H9 (cell line): Measurements from ENCODE around the gene ABCG8. TPM values are rescaled to one million over a fixed set of nuclear protein-coding genes. Genes with fewer than 3 reads are reported as not detected.

Source experiments
- DNase-seq: peaks from one replicate; pipeline ENCODE4 v3.0.0-alpha.2; 2017
- H2AFZ ChIP-seq: one replicate; pipeline ENCODE4 v1.6.1; 2013; ENCODE audit warnings: mild to moderate bottlenecking, low read length, control low read depth, moderate library complexity
- H2AK5ac ChIP-seq: 2 replicates; pipeline ENCODE4 v1.6.1; 2013; ENCODE audit warnings: low read length, control low read depth, mixed read lengths; ENCODE audit not compliant: insufficient read length
- H2BK120ac ChIP-seq: one replicate; pipeline ENCODE4 v1.6.1; 2013; ENCODE audit warnings: low read depth, mild to moderate bottlenecking, low read length, control low read depth, inconsistent platforms; ENCODE audit not compliant: poor library complexity, severe bottlenecking
- H2BK12ac ChIP-seq: 2 replicates; pipeline ENCODE4 v1.6.1; 2013; ENCODE audit warnings: low read length, control low read depth, mixed read lengths, low read depth; ENCODE audit not compliant: insufficient read length
- H2BK15ac ChIP-seq: 2 replicates; pipeline ENCODE4 v1.6.1; 2013; ENCODE audit warnings: low read depth, low read length, control low read depth
- H2BK20ac ChIP-seq: one replicate; pipeline ENCODE4 v1.6.1; 2013; ENCODE audit warnings: low read depth, mild to moderate bottlenecking, low read length, control low read depth, inconsistent platforms; ENCODE audit not compliant: poor library complexity, severe bottlenecking
- H2BK5ac ChIP-seq: 2 replicates; pipeline ENCODE4 v1.6.1; 2013; ENCODE audit warnings: low read length, control low read depth, mixed read lengths; ENCODE audit not compliant: insufficient read length
- H3K14ac ChIP-seq: 2 replicates; pipeline ENCODE4 v1.6.1; 2013; ENCODE audit warnings: low read length, control low read depth; ENCODE audit not compliant: insufficient read depth
- H3K18ac ChIP-seq: 2 replicates; pipeline ENCODE4 v1.6.1; 2013; ENCODE audit warnings: low read depth, mild to moderate bottlenecking, mixed read lengths, low read length, control low read depth; ENCODE audit not compliant: insufficient read length
- H3K23ac ChIP-seq: 2 replicates; pipeline ENCODE4 v1.6.1; 2013; ENCODE audit warnings: low read length, control low read depth, mixed read lengths, low read depth; ENCODE audit not compliant: insufficient read length
- H3K23me2 ChIP-seq: 2 replicates; pipeline ENCODE4 v1.6.1; 2013; ENCODE audit warnings: low read depth, mild to moderate bottlenecking, mixed read lengths, low read length, control low read depth; ENCODE audit not compliant: insufficient read length, poor library complexity, severe bottlenecking
- H3K27ac ChIP-seq: 2 replicates; pipeline ENCODE4 v1.5.1; 2013; ENCODE audit warnings: low read length, control low read depth, mixed read lengths, low read depth; ENCODE audit not compliant: insufficient read length
- H3K27me3 ChIP-seq: 2 replicates; pipeline ENCODE4 v1.6.1; 2013; ENCODE audit warnings: low read length, control low read depth, inconsistent platforms; ENCODE audit not compliant: insufficient read depth
- H3K4ac ChIP-seq: 2 replicates; pipeline ENCODE4 v1.6.1; 2013; ENCODE audit warnings: low read depth, mild to moderate bottlenecking, control low read depth, inconsistent platforms, low read length, moderate library complexity
- H3K4me1 ChIP-seq: 2 replicates; pipeline ENCODE4 v1.6.1; 2013; ENCODE audit warnings: low read length, control low read depth, inconsistent platforms; ENCODE audit not compliant: insufficient read depth
- H3K4me2 ChIP-seq: 2 replicates; pipeline ENCODE4 v1.6.1; 2013; ENCODE audit warnings: low read length, control low read depth, mixed read lengths; ENCODE audit not compliant: insufficient read length, insufficient read depth
- H3K56ac ChIP-seq: 2 replicates; pipeline ENCODE4 v1.6.1; 2013; ENCODE audit warnings: low read depth, mild to moderate bottlenecking, mixed read lengths, low read length, control low read depth; ENCODE audit not compliant: insufficient read length
- H3K79me1 ChIP-seq: 2 replicates; pipeline ENCODE4 v1.6.1; 2013; ENCODE audit warnings: low read depth, mild to moderate bottlenecking, moderate library complexity, low read length, control low read depth, inconsistent platforms; ENCODE audit not compliant: insufficient read depth, poor library complexity, severe bottlenecking
- H3K79me2 ChIP-seq: 2 replicates; pipeline ENCODE4 v1.6.1; 2013; ENCODE audit warnings: low read length, control low read depth, inconsistent platforms; ENCODE audit not compliant: insufficient read depth
- H3K9ac ChIP-seq: 2 replicates; pipeline ENCODE4 v1.6.1; 2013; ENCODE audit warnings: low read length, control low read depth, mixed read lengths; ENCODE audit not compliant: insufficient read length; ENCODE audit errors: extremely low read depth
- H3K9me3 ChIP-seq: one replicate; pipeline ENCODE4 v1.6.1; 2013; ENCODE audit warnings: low read depth, low read length, inconsistent platforms; ENCODE audit not compliant: control insufficient read depth
- H3T11ph ChIP-seq: one replicate; pipeline ENCODE4 v1.6.1; 2013; ENCODE audit warnings: mild to moderate bottlenecking, low read length, control low read depth, inconsistent platforms
- H4K20me1 ChIP-seq: one replicate; pipeline ENCODE4 v1.6.1; 2013; ENCODE audit not compliant: control insufficient read depth, insufficient read length, insufficient read depth
- H4K5ac ChIP-seq: 2 replicates; pipeline ENCODE4 v1.6.1; 2013; ENCODE audit warnings: low read depth, mild to moderate bottlenecking, mixed read lengths, low read length, control low read depth; ENCODE audit not compliant: insufficient read length
- H4K8ac ChIP-seq: replicated peaks from 2 replicates; pipeline ENCODE4 v1.6.1; 2013; ENCODE audit warnings: low read length, control low read depth, mixed read lengths, low read depth; ENCODE audit not compliant: insufficient read length
- H4K91ac ChIP-seq: 2 replicates; pipeline ENCODE4 v1.6.1; 2013; ENCODE audit warnings: low read depth, mild to moderate bottlenecking, moderate library complexity, mixed read lengths, low read length, control low read depth; ENCODE audit not compliant: insufficient read length
- H3K27ac Mint-ChIP-seq, 3 experiments: 2 replicates in 2 of 3; 3 replicates in 1 of 3; pipeline ENCODE4 v1.8.0; 2020 to 2021; ENCODE audit warnings: mixed read lengths in 3 of 3, mild to moderate bottlenecking in 1 of 3, moderate library complexity in 1 of 3
- H3K27me3 Mint-ChIP-seq: 2 replicates; pipeline ENCODE4 v1.8.0; 2021; ENCODE audit warnings: low read depth, mild to moderate bottlenecking, moderate library complexity, mixed read lengths
- H3K36me3 Mint-ChIP-seq, 3 experiments: 2 replicates in 2 of 3; 3 replicates in 1 of 3; pipeline ENCODE4 v1.8.0; 2020 to 2021; ENCODE audit warnings: low read depth in 3 of 3, mixed read lengths in 3 of 3; ENCODE audit not compliant: insufficient read depth in 1 of 3
- H3K4me1 Mint-ChIP-seq, 2 experiments: 2 replicates each; pipeline ENCODE4 v1.8.0; 2020; ENCODE audit warnings: mixed read lengths in 2 of 2
- H3K4me3 Mint-ChIP-seq, 2 experiments: 2 replicates in 1 of 2; 3 replicates in 1 of 2; pipeline ENCODE4 v1.8.0; 2020 to 2021; ENCODE audit warnings: mild to moderate bottlenecking in 2 of 2, mixed read lengths in 2 of 2, moderate library complexity in 1 of 2
- H3K9me3 Mint-ChIP-seq, 2 experiments: 2 replicates in 1 of 2; 3 replicates in 1 of 2; pipeline ENCODE4 v1.8.0; 2020; ENCODE audit warnings: mild to moderate bottlenecking in 2 of 2, mixed read lengths in 2 of 2, moderate library complexity in 1 of 2
- WGBS: extraction: QIAGEN DNeasy Blood & Tissue Kit; methylation state at CpG from one replicate; pipeline ENCODE4 v1.1.7; 2013; ENCODE audit warnings: missing lambda C conversion rate, low lambda C conversion rate, mixed read lengths; ENCODE audit not compliant: insufficient read length; ENCODE audit errors: extremely low coverage; 5-methylcytosine and 5-hydroxymethylcytosine counted together
- total RNA-seq: library from RNA; stranded (reverse); gene quantifications from 2 replicates; pipeline ENCODE4 v1.2.1, GENCODE V29; 2021
- TF ChIP-seq, protein P1 (sequence below): fragments of 200-600 bp; sonication (generic); conservative IDR thresholded peaks from 3 replicates; pipeline ENCODE4 v1.8.0; 2021; ENCODE audit warnings: antibody characterized with exemption, mild to moderate bottlenecking

ABCG8 gene
- total RNA-seq, 1 experiment from 2014 or later, result not detected

DNA sequence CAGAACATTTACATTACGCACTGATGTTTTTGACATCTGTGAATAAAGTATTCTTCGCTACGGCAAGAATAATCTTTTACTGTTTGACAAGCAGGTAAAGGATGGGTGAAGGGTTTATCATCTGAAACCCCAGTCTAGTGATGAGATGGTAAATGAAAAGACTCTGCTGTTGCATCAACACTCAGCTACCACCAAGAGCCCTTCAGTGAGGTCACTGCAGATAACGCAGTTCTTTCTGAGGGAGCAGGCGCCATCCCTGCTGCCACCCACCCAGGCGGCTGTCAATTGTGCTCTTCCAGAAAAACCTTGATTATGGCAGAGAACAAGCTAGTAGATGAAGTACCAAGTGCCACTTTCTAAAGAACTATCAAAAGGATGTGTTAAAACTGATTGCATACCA is 58.7 kb downstream of the ABCG8 start:
- Histone ChIP-seq H4K20me1 (no peaks in the 10 kb centered on the region), H3K9ac (no peak overlapping the region), H3K79me2 (no peaks in the 10 kb centered on the region), H3K79me1 (no peaks in the 10 kb centered on the region), H3K23ac (no peak overlapping the region), H3K4me2 (no peak overlapping the region), H3K9me3 (no peaks in the 10 kb centered on the region), H2BK20ac (no peak overlapping the region), H3K4ac (no peak overlapping the region), H2AFZ (no peak overlapping the region), H3K18ac (no peak overlapping the region), H3K27me3 (no peaks in the 10 kb centered on the region), H3K4me1 (no peaks in the 10 kb centered on the region), H4K5ac (no peak overlapping the region), H4K91ac (no peak overlapping the region), H3K14ac (no peak overlapping the region), H2BK12ac (no peak overlapping the region), H2BK15ac (no peak overlapping the region), H3K27ac (no peak overlapping the region), H3K23me2 (no peaks in the 10 kb centered on the region), H2BK120ac (no peak overlapping the region), H2BK5ac (no peak overlapping the region), H4K8ac (no peak overlapping the region), H3K56ac (no peak overlapping the region), H3T11ph (no peak overlapping the region), H2AK5ac (no peak overlapping the region)
- no peak for DNase-seq
- WGBS, result no CpG with 5 or more reads among the region's 6 CpGs
- no peaks in the 10 kb centered on the region for H3K27me3 Mint-ChIP-seq
- H3K27ac Mint-ChIP-seq, result no peak overlapping the region
- H3K4me3 Mint-ChIP-seq, result no peak overlapping the region
- TF ChIP-seq, protein P1, sequence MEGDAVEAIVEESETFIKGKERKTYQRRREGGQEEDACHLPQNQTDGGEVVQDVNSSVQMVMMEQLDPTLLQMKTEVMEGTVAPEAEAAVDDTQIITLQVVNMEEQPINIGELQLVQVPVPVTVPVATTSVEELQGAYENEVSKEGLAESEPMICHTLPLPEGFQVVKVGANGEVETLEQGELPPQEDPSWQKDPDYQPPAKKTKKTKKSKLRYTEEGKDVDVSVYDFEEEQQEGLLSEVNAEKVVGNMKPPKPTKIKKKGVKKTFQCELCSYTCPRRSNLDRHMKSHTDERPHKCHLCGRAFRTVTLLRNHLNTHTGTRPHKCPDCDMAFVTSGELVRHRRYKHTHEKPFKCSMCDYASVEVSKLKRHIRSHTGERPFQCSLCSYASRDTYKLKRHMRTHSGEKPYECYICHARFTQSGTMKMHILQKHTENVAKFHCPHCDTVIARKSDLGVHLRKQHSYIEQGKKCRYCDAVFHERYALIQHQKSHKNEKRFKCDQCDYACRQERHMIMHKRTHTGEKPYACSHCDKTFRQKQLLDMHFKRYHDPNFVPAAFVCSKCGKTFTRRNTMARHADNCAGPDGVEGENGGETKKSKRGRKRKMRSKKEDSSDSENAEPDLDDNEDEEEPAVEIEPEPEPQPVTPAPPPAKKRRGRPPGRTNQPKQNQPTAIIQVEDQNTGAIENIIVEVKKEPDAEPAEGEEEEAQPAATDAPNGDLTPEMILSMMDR, result no peak
- H3K4me1 Mint-ChIP-seq, result peaks cover 0 to 4% of the 10 kb centered on the region in 2 experiments; a peak in 2 of 4 replicates
- no peaks in the 10 kb centered on the region for H3K9me3 Mint-ChIP-seq
- peaks cover 37 to 85% (median 64%) of the 10 kb centered on the region in 3 experiments for H3K36me3 Mint-ChIP-seq
